Sigmoid colon (tissue), 4 donors: ENCODE results near the gene SLC5A7.

Source experiments
- EP300 ChIP-seq, 4 donors: sonication (generic); formaldehyde crosslinking; IDR thresholded peaks; one replicate each; pipeline ENCODE4 v1.6.1; 2017; ENCODE audit warnings: antibody characterized with exemption in 4 of 4
- POLR2A ChIP-seq, 2 donors: fragments of 450-650 bp; IDR thresholded peaks; one replicate each; pipeline ENCODE4 v1.6.1; 2016; ENCODE audit warnings: antibody characterized with exemption in 2 of 2, mild to moderate bottlenecking in 2 of 2, moderate library complexity in 2 of 2
- POLR2AphosphoS5 ChIP-seq, 4 donors: sonication (generic); formaldehyde crosslinking; IDR thresholded peaks; one replicate each; pipeline ENCODE4 v1.6.1; 2017; ENCODE audit warnings: antibody characterized with exemption in 4 of 4
- TF ChIP-seq, protein P1 (sequence below), 4 experiments: fragments of 450-650 bp in 3 of 4; fragments of 200-600 bp in 1 of 4; IDR thresholded peaks; one replicate each; pipeline ENCODE4 v1.5.1; 2016 to 2019; ENCODE audit warnings: antibody characterized with exemption in 4 of 4, mild to moderate bottlenecking in 3 of 4, moderate library complexity in 2 of 4

DNA sequence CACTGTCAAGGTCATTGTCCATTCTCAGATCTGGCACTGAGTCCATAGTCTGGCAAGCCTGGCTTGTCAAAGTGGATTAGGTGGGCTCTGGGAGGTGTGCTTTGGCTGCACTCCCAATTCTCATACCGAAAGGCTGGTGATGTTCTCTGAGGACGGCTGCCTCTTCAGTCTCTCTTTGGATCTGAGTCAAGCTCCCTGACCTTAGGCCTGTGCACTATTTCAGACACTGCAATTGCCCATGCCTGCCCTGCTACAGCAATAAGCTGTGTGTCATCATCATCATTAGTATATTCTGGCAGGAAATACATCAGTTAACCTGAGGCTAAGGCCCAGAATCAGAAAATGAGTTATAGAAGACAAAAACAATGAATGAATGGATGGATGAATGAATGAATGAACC lies 1.6 kb upstream of the SLC5A7 start:
- no peak for TF ChIP-seq POLR2A (IDR thresholded peaks at IDR 0.05)
- TF ChIP-seq, protein P1, sequence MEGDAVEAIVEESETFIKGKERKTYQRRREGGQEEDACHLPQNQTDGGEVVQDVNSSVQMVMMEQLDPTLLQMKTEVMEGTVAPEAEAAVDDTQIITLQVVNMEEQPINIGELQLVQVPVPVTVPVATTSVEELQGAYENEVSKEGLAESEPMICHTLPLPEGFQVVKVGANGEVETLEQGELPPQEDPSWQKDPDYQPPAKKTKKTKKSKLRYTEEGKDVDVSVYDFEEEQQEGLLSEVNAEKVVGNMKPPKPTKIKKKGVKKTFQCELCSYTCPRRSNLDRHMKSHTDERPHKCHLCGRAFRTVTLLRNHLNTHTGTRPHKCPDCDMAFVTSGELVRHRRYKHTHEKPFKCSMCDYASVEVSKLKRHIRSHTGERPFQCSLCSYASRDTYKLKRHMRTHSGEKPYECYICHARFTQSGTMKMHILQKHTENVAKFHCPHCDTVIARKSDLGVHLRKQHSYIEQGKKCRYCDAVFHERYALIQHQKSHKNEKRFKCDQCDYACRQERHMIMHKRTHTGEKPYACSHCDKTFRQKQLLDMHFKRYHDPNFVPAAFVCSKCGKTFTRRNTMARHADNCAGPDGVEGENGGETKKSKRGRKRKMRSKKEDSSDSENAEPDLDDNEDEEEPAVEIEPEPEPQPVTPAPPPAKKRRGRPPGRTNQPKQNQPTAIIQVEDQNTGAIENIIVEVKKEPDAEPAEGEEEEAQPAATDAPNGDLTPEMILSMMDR (IDR thresholded peaks at IDR 0.05): no peak
- TF ChIP-seq POLR2AphosphoS5 (IDR thresholded peaks at IDR 0.05): no peak
- no peak for TF ChIP-seq EP300 (IDR thresholded peaks at IDR 0.05)
